H1 (cell line): ENCODE results near the gene CPM. TPM values are rescaled to one million over a fixed set of nuclear protein-coding genes. Genes with fewer than 3 reads are reported as not detected.

Source experiments
- CTCF ChIA-PET: fragments of 300-600 bp; sonication (Branson Sonifier 250); formaldehyde crosslinking; loops from one replicate; lab custom pipeline; 2021; ENCODE audit not compliant: partially characterized antibody; lab: Charles Lee
- POLR2A ChIA-PET: fragments of 300-600 bp; sonication (Branson Sonifier 250); formaldehyde crosslinking; loops from one replicate; lab custom pipeline; 2021; ENCODE audit warnings: inconsistent platforms; ENCODE audit not compliant: partially characterized antibody; lab: Charles Lee
- DNase-seq, 2 experiments: peaks; one replicate each; pipeline versions ENCODE4 v3.0.0 to v3.0.0-alpha.2; 2010 to 2022; ENCODE audit warnings: low spot score in 2 of 2, low read depth in 1 of 2, mixed read lengths in 1 of 2
- FAIRE-seq: peaks from 2 replicates; lab custom pipeline; 2011; peaks lifted over from hg19 to GRCh38; lab: Jason Lieb, UNC
- H2AFZ ChIP-seq: 2 replicates; pipeline ENCODE4 v1.8.1; 2012; ENCODE audit warnings: low read length, inconsistent platforms
- H2AK5ac ChIP-seq: 2 replicates; pipeline ENCODE4 v1.6.1; 2013; ENCODE audit warnings: low read depth, low read length
- H2BK120ac ChIP-seq: replicated peaks from 2 replicates; pipeline ENCODE3; 2013; ENCODE audit warnings: low read depth, low read length, inconsistent platforms
- H2BK12ac ChIP-seq: 2 replicates; pipeline ENCODE4 v1.6.1; 2013; ENCODE audit warnings: low read depth, low read length
- H2BK15ac ChIP-seq: 2 replicates; pipeline ENCODE4 v1.6.1; 2013; ENCODE audit warnings: low read length
- H2BK20ac ChIP-seq: 2 replicates; pipeline ENCODE4 v1.6.1; 2013; ENCODE audit warnings: low read length
- H2BK5ac ChIP-seq: 2 replicates; pipeline ENCODE4 v1.6.1; 2013; ENCODE audit warnings: low read depth, low read length
- H3K14ac ChIP-seq: 2 replicates; pipeline ENCODE4 v1.6.1; 2013; ENCODE audit warnings: inconsistent platforms; ENCODE audit not compliant: insufficient read length
- H3K18ac ChIP-seq: 2 replicates; pipeline ENCODE4 v1.6.1; 2013; ENCODE audit warnings: low read length; ENCODE audit errors: extremely low read depth
- H3K23ac ChIP-seq: 2 replicates; pipeline ENCODE4 v1.6.1; 2013; ENCODE audit warnings: inconsistent platforms; ENCODE audit not compliant: insufficient read length
- H3K23me2 ChIP-seq: 2 replicates; pipeline ENCODE4 v1.6.1; 2013; ENCODE audit warnings: low read depth, low read length
- H3K27ac ChIP-seq: 2 replicates; pipeline ENCODE4 v1.6.1; 2011; ENCODE audit warnings: low read depth, low read length, inconsistent platforms
- H3K27me3 ChIP-seq, 4 experiments: replicated peaks in 1 of 4; 1 replicate in 1 of 4; 2 replicates in 3 of 4; pipeline versions ENCODE4 v1.6.1 to v1.8.1; 2011 to 2013; ENCODE audit warnings: low read length in 3 of 4, mild to moderate bottlenecking in 3 of 4, inconsistent platforms in 2 of 4, mixed read lengths in 2 of 4, moderate library complexity in 1 of 4; ENCODE audit not compliant: control insufficient read depth in 3 of 4, insufficient read depth in 3 of 4; ENCODE audit errors: extremely low read depth in 1 of 4
- H3K36me3 ChIP-seq, 4 experiments: 2 replicates each; pipeline versions ENCODE4 v1.6.1 to v1.8.1; 2011 to 2013; ENCODE audit warnings: mild to moderate bottlenecking in 4 of 4, low read length in 3 of 4, moderate library complexity in 2 of 4, control low read depth in 1 of 4, inconsistent platforms in 1 of 4; ENCODE audit not compliant: insufficient read depth in 4 of 4, control insufficient read depth in 2 of 4
- H3K4ac ChIP-seq: replicated peaks from 2 replicates; pipeline ENCODE3; 2013; ENCODE audit warnings: low read length, low read depth, mixed read lengths, inconsistent platforms; ENCODE audit not compliant: insufficient read length
- H3K4me1 ChIP-seq, 4 experiments: replicated peaks in 1 of 4; 1 replicate in 1 of 4; 2 replicates in 3 of 4; pipeline versions ENCODE4 v1.6.1 to v1.8.1; 2011 to 2013; ENCODE audit warnings: low read length in 3 of 4, inconsistent platforms in 2 of 4, mixed read lengths in 1 of 4; ENCODE audit not compliant: insufficient read depth in 4 of 4, control insufficient read depth in 3 of 4
- H3K4me2 ChIP-seq, 2 experiments: 2 replicates each; pipeline versions ENCODE4 v1.6.1 to v1.8.1; 2011 to 2013; ENCODE audit warnings: low read depth in 2 of 2, low read length in 2 of 2, control low read depth in 1 of 2, inconsistent platforms in 1 of 2, mild to moderate bottlenecking in 1 of 2; ENCODE audit not compliant: insufficient read depth in 1 of 2
- H3K4me3 ChIP-seq, 4 experiments: fragments of 200-600, 300-600 bp in 1 of 4; sonication (generic), shearing (Covaris generic), sonication (Bioruptor Twin) in 1 of 4; 2 replicates each; pipeline versions ENCODE4 v1.5.1 to v1.8.1; 2011 to 2016; ENCODE audit warnings: low read length in 4 of 4, low read depth in 3 of 4, control low read depth in 2 of 4, inconsistent platforms in 2 of 4, mild to moderate bottlenecking in 2 of 4, mixed read lengths in 1 of 4, moderate library complexity in 1 of 4; ENCODE audit not compliant: insufficient read depth in 2 of 4; ENCODE audit errors: extremely low read depth in 1 of 4
- H3K56ac ChIP-seq: replicated peaks from 2 replicates; pipeline ENCODE3; 2013; ENCODE audit warnings: low read depth, mild to moderate bottlenecking, mixed read lengths, low read length, inconsistent platforms; ENCODE audit not compliant: insufficient read length
- H3K79me1 ChIP-seq: 2 replicates; pipeline ENCODE4 v1.6.1; 2013; ENCODE audit warnings: low read depth, low read length, control low read depth
- H3K79me2 ChIP-seq, 2 experiments: 2 replicates each; pipeline versions ENCODE4 v1.6.1 to v1.8.1; 2012 to 2013; ENCODE audit warnings: low read length in 2 of 2, mild to moderate bottlenecking in 2 of 2, inconsistent platforms in 1 of 2; ENCODE audit not compliant: insufficient read depth in 2 of 2, control insufficient read depth in 1 of 2
- H3K9ac ChIP-seq, 4 experiments: replicated peaks in 1 of 4; 1 replicate in 1 of 4; 2 replicates in 3 of 4; pipeline versions ENCODE4 v1.6.1 to v1.8.1; 2011 to 2013; ENCODE audit warnings: low read depth in 3 of 4, low read length in 3 of 4, control low read depth in 2 of 4, mild to moderate bottlenecking in 2 of 4, moderate library complexity in 2 of 4, inconsistent platforms in 1 of 4; ENCODE audit errors: extremely low read depth in 1 of 4
- H3K9me3 ChIP-seq, 2 experiments: 2 replicates each; pipeline versions ENCODE4 v1.6.1 to v1.8.1; 2012 to 2013; ENCODE audit warnings: mild to moderate bottlenecking in 2 of 2, moderate library complexity in 2 of 2, control low read depth in 1 of 2, inconsistent platforms in 1 of 2, low read depth in 1 of 2, low read length in 1 of 2, mixed read lengths in 1 of 2; ENCODE audit not compliant: insufficient read depth in 2 of 2
- H4K20me1 ChIP-seq, 2 experiments: replicated peaks in 1 of 2; 2 replicates each; pipeline versions ENCODE3 to v1.8.1; 2011 to 2013; ENCODE audit warnings: inconsistent platforms in 2 of 2, low read length in 2 of 2, mild to moderate bottlenecking in 1 of 2; ENCODE audit not compliant: insufficient read depth in 2 of 2, control insufficient read depth in 1 of 2
- H4K5ac ChIP-seq: 2 replicates; pipeline ENCODE4 v1.6.1; 2013; ENCODE audit warnings: low read length, low read depth, mixed read lengths, inconsistent platforms; ENCODE audit not compliant: insufficient read length
- H4K8ac ChIP-seq: 2 replicates; pipeline ENCODE4 v1.8.0; 2013; ENCODE audit warnings: mild to moderate bottlenecking, moderate library complexity, low read length, inconsistent platforms; ENCODE audit not compliant: insufficient read depth; ENCODE audit errors: extremely low read depth
- H4K91ac ChIP-seq: replicated peaks from 2 replicates; pipeline ENCODE3; 2013; ENCODE audit warnings: low read length, mixed read lengths, inconsistent platforms; ENCODE audit not compliant: insufficient read length
- JUN ChIP-seq: IDR thresholded peaks from 2 replicates; pipeline ENCODE4 v1.6.1; 2011; ENCODE audit warnings: low read depth, mild to moderate bottlenecking, improper control_type of control experiment, low read length
- JUND ChIP-seq: IDR thresholded peaks from 2 replicates; pipeline ENCODE4 v1.6.1; 2011; ENCODE audit warnings: mild to moderate bottlenecking, improper control_type of control experiment, low read length
- SIRT6 ChIP-seq: IDR thresholded peaks from one replicate; pipeline ENCODE4 v1.7.1; 2012; ENCODE audit warnings: low read length, inconsistent platforms
- WGBS, 2 experiments: shearing (Covaris generic) in 1 of 2; methylation state at CpG; one replicate each; pipeline versions ENCODE4 v1.1.6 to v1.1.7; 2013 to 2015; ENCODE audit warnings: low lambda C conversion rate in 2 of 2, mixed read lengths in 2 of 2, inconsistent platforms in 1 of 2, low coverage in 1 of 2, missing lambda C conversion rate in 1 of 2; ENCODE audit not compliant: insufficient replicate concordance in 2 of 2, insufficient coverage in 1 of 2, insufficient read length in 1 of 2; ENCODE audit errors: extremely low coverage in 1 of 2, missing lambda C conversion rate in 1 of 2; 5-methylcytosine and 5-hydroxymethylcytosine counted together
- polyA plus RNA-seq, 7 experiments: library from polyadenylated mRNA; depleted of rRNA in 3 of 7; stranded (reverse) in 5 of 7; unstranded in 2 of 7; fragments of >200 nt in 5 of 7; fragments of 200-250 nt in 2 of 7; gene quantifications; 1 replicate in 5 of 7; 2 replicates in 1 of 7; 4 replicates in 1 of 7; pipeline versions ENCODE4 v1.2.1 to v1.2.3, GENCODE V29; 2011 to 2013; ENCODE audit warnings: missing spikeins in 2 of 7, mixed read lengths in 2 of 7
- total RNA-seq: library from RNA; stranded (reverse); fragmentation: NEBNext Ultra II Directional; extraction: Animal tissue kit (Norgen Biotek cat#: 25700); gene quantifications from 2 replicates; pipeline ENCODE4 v1.2.1, GENCODE V29; 2021

CPM gene
- total and polyA plus RNA-seq, 2 of the 8 experiments (the other 6 are each of a cell fraction or from before 2014, with no cell fraction given), result 0.33 to 3.1 TPM

GRCh38 chr12:68885381-68885780 is 47.6 kb downstream of the CPM start:
- H3K23me2 ChIP-seq, result no peaks in the 10 kb centered on the region
- H4K5ac ChIP-seq, result no peak overlapping the region
- FAIRE-seq, result no peak
- H3K27ac ChIP-seq, result no peak overlapping the region
- no peaks in the 10 kb centered on the region for H3K4me1 ChIP-seq
- WGBS, 2 experiments, result 89% methylated on average over 3 of the region's 3 CpGs; no CpG with 5 or more reads in 1 of the 2 experiments
- H3K4me3 ChIP-seq, result no peak overlapping the region
- CTCF ChIA-PET, result interaction anchor here (0.7 to 1.4 kb wide), 4 partner anchors 11 to 189 kb away, joined by 3 to 4 read pairs (median 3); no protein-coding TSS in a partner anchor
- H2BK5ac ChIP-seq, result no peak overlapping the region
- no peak overlapping the region for H4K91ac ChIP-seq
- no peak overlapping the region for H3K14ac ChIP-seq
- no peaks in the 10 kb centered on the region for H3K36me3 ChIP-seq
- no peak overlapping the region for H2BK20ac ChIP-seq
- no peak overlapping the region for H2BK12ac ChIP-seq
- no peak overlapping the region for H4K8ac ChIP-seq
- H3K56ac ChIP-seq, result no peak overlapping the region
- no peak for TF ChIP-seq JUN
- no peak for TF ChIP-seq SIRT6
- TF ChIP-seq JUND, result no peak
- TF ChIP-seq, all 59 proteins: peak for 0
- Histone ChIP-seq H3K9me3 (peaks cover 0 to 4% of the 10 kb centered on the region in 2 experiments; a peak in 1 of 4 replicates), H2BK15ac (no peak overlapping the region), H3K27me3 (no peaks in the 10 kb centered on the region), H3K18ac (no peak overlapping the region), H4K20me1 (no peaks in the 10 kb centered on the region), H2BK120ac (no peak overlapping the region), H3K79me1 (no peaks in the 10 kb centered on the region), H3K23ac (no peak overlapping the region), H3K79me2 (no peaks in the 10 kb centered on the region), H2AFZ (no peak overlapping the region), H3K9ac (no peak overlapping the region), H3K4me2 (no peak overlapping the region), H2AK5ac (no peak overlapping the region), H3K4ac (no peak overlapping the region)
- POLR2A ChIA-PET, result no interaction called here
- DNase-seq, result no peak
